Measurements from ENCODE around the gene HLA-DQA1.
"Not testable (repeated sequence)": the region's sequence is repeated elsewhere in the genome, so short reads cannot be mapped to it uniquely, and the experiment has no call there.

Gene HLA-DQA1

GRCh38 chr6:32657329-32657728 lies 20.1 kb downstream of the HLA-DQA1 start:
- H3K27me3 ChIP-seq (ENCODE audit: insufficient read depth, low read length); H3K4me3 ChIP-seq (ENCODE audit: low read length); H3K9me3 ChIP-seq (ENCODE audit: low read length); H3K36me3 ChIP-seq (ENCODE audit: insufficient read depth, low read length); H2AFZ ChIP-seq (ENCODE audit: low read depth, low read length); H3K4me1 ChIP-seq (ENCODE audit: insufficient read depth, low read length): not testable (repeated sequence)

DNA sequence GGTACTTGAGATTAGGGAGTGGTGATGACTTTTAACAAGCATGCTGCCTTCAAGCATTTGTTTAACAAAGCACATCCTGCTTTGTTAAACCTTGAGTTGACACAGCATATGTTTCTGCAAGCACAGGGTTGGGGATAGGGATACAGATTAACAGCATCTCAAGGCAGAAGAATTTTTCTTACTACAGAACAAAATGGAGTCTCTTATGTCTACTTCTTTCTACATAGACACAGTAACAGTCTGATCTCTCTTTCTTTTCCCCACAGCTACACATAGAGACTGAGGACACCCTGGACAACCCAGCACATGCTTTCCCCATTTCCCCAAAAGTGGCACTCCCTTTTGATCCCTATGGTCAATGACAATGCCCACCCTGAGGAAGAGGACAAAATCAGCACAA lies 20.6 kb downstream of the HLA-DQA1 start:
- not testable (repeated sequence) for H3K9me3 ChIP-seq (ENCODE audit: low read length); H3K4me3 ChIP-seq (ENCODE audit: low read length); H3K36me3 ChIP-seq (ENCODE audit: insufficient read depth, low read length)

DNA sequence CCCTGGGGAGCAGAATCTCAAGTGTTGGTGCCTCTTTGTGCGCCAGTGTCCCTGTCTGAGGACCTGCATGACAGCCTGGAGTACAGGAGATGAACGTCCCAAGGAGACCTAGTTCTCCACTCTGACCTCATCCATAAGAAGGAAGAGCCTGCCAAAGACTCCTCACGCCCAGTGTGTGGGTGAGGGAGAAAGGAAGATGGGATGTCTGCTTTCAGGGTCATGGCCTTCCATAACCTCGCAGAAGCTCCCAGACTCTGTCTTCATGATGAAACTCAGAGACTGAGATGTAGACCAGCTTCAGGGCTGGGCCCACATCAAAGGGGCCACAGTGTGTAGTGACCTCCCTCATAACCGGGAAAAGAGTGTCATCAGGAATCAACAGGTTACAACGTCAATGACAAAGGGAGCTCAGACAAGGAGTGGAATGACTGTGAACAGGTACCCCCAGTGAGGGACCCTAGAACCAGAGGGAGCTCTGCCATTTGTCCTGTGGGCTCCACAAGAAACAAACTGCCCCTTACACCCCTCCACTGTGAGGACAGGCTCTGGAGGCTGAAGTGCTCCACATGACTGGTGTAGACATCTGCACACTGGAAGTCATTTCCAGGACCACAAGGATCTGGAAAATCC lies 21.2 kb downstream of the HLA-DQA1 start:
- Histone ChIP-seq H2AFZ (ENCODE audit: low read depth, low read length) (no peak overlapping the region), H3K27me3 (ENCODE audit: insufficient read depth, low read length) (peaks cover 6% of the 10 kb centered on the region), H3K4me1 (ENCODE audit: insufficient read depth, low read length) (no peaks in the 10 kb centered on the region)

More for the DNA sequence above, 20.6 kb downstream of the HLA-DQA1 start:
- not testable (repeated sequence) for H3K4me1 ChIP-seq (ENCODE audit: insufficient read depth, low read length); H2AFZ ChIP-seq (ENCODE audit: low read depth, low read length); H3K27me3 ChIP-seq (ENCODE audit: insufficient read depth, low read length)

GRCh38 chr6:32659856-32660595 lies 22.8 kb downstream of the HLA-DQA1 start:
- H3K36me3 ChIP-seq (ENCODE audit: insufficient read depth, low read length): no peaks in the 10 kb centered on the region
- no peaks in the 10 kb centered on the region for H3K9me3 ChIP-seq (ENCODE audit: low read length)
- no peaks in the 10 kb centered on the region for H3K4me1 ChIP-seq (ENCODE audit: insufficient read depth, low read length)
- H3K4me3 ChIP-seq (ENCODE audit: low read length): no peak overlapping the region
- no peak overlapping the region for H2AFZ ChIP-seq (ENCODE audit: low read depth, low read length)
- H3K27me3 ChIP-seq (ENCODE audit: insufficient read depth, low read length): peaks cover 18% of the 10 kb centered on the region

More for the DNA sequence above, 21.2 kb downstream of the HLA-DQA1 start:
- Histone ChIP-seq H3K9me3 (ENCODE audit: low read length) (no peaks in the 10 kb centered on the region), H3K4me3 (ENCODE audit: low read length) (no peak overlapping the region), H3K36me3 (ENCODE audit: insufficient read depth, low read length) (no peaks in the 10 kb centered on the region)

GRCh38 chr6:32662099-32662498 lies 24.9 kb downstream of the HLA-DQA1 start:
- Histone ChIP-seq H2AFZ (ENCODE audit: low read depth, low read length) (no peak overlapping the region), H3K27me3 (ENCODE audit: insufficient read depth, low read length) (peaks cover 35% of the 10 kb centered on the region), H3K4me1 (ENCODE audit: insufficient read depth, low read length) (no peaks in the 10 kb centered on the region), H3K9me3 (ENCODE audit: low read length) (no peaks in the 10 kb centered on the region), H3K36me3 (ENCODE audit: insufficient read depth, low read length) (no peaks in the 10 kb centered on the region), H3K4me3 (ENCODE audit: low read length) (no peak overlapping the region)

GRCh38 chr6:32662836-32663235 lies 25.6 kb downstream of the HLA-DQA1 start:
- Histone ChIP-seq H3K4me3 (ENCODE audit: low read length) (no peak overlapping the region), H3K27me3 (ENCODE audit: insufficient read depth, low read length) (peaks cover 38% of the 10 kb centered on the region), H2AFZ (ENCODE audit: low read depth, low read length) (no peak overlapping the region), H3K36me3 (ENCODE audit: insufficient read depth, low read length) (no peaks in the 10 kb centered on the region), H3K4me1 (ENCODE audit: insufficient read depth, low read length) (no peaks in the 10 kb centered on the region), H3K9me3 (ENCODE audit: low read length) (no peaks in the 10 kb centered on the region)

DNA sequence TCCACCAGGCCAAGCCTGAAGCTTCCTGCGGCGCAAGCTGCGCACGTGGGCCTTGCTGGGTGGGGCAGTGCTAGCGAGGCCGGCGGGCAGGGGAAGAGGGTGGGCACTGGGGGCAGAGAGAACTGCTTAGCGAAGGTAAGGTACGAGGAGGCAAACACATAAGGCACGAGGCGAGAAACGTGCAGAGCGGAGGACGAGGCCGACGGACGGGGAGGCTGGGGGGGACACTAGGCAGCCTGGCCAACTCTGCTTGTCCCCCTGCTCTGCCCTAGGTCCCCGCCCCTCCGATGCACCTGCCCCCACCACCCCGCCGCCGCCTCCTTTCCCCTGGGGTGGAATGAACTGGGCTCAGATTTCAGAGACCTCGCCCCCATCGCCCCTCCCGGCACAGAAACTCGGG lies 27.1 kb downstream of the HLA-DQA1 start:
- Histone ChIP-seq H3K36me3 (ENCODE audit: insufficient read depth, low read length) (no peaks in the 10 kb centered on the region), H2AFZ (ENCODE audit: low read depth, low read length) (no peak overlapping the region), H3K4me3 (ENCODE audit: low read length) (no peak overlapping the region), H3K9me3 (ENCODE audit: low read length) (no peaks in the 10 kb centered on the region), H3K4me1 (ENCODE audit: insufficient read depth, low read length) (no peaks in the 10 kb centered on the region), H3K27me3 (ENCODE audit: insufficient read depth, low read length) (peaks cover 43% of the 10 kb centered on the region)

DNA sequence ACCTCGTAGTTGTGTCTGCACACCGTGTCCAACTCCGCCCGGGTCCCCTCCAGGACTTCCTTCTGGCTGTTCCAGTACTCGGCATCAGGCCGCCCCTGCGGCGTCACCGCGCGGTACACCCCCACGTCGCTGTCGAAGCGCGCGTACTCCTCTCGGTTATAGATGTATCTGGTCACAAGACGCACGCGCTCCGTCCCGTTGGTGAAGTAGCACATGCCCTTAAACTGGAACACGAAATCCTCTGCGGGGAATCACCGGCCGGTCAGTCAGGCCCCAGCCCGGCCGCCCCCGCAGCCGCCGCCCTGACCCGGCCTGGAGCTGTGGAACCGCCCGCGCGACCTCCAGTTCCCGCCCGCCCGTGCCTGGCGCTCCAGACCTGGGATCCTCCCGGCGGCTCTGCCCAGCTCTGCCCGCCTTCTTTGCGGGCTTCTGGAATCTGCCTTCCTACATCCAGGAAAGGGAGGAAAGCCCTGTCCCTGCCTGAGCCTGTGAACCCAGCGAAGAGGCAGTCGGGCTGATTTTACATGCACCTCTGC lies 27.7 kb downstream of the HLA-DQA1 start:
- Histone ChIP-seq H3K27me3 (ENCODE audit: insufficient read depth, low read length) (peaks cover 43% of the 10 kb centered on the region), H3K4me3 (ENCODE audit: low read length) (no peak overlapping the region), H3K9me3 (ENCODE audit: low read length) (no peaks in the 10 kb centered on the region), H2AFZ (ENCODE audit: low read depth, low read length) (no peak overlapping the region), H3K4me1 (ENCODE audit: insufficient read depth, low read length) (no peaks in the 10 kb centered on the region), H3K36me3 (ENCODE audit: insufficient read depth, low read length) (no peaks in the 10 kb centered on the region)

GRCh38 chr6:32665661-32666060 lies 28.5 kb downstream of the HLA-DQA1 start:
- Histone ChIP-seq H3K36me3 (ENCODE audit: insufficient read depth, low read length) (no peaks in the 10 kb centered on the region), H3K4me1 (ENCODE audit: insufficient read depth, low read length) (no peaks in the 10 kb centered on the region), H3K9me3 (ENCODE audit: low read length) (no peaks in the 10 kb centered on the region), H3K27me3 (ENCODE audit: insufficient read depth, low read length) (peaks cover 43% of the 10 kb centered on the region), H2AFZ (ENCODE audit: low read depth, low read length) (no peak overlapping the region), H3K4me3 (ENCODE audit: low read length) (no peak overlapping the region)

GRCh38 chr6:32666420-32667300 lies 29.5 kb downstream of the HLA-DQA1 start, which contains the start of gene HLA-DQB1:
TSS of gene HLA-DQB1 (minus strand) at chr6:32666657. CDS start at chr6:32666607, 50 bp downstream.
- peaks cover 43% of the 10 kb centered on the region for H3K27me3 ChIP-seq (ENCODE audit: insufficient read depth, low read length)
- H2AFZ ChIP-seq (ENCODE audit: low read depth, low read length): no peak within 1 kb of the TSS
- no peak within 1 kb of the TSS for H3K4me3 ChIP-seq (ENCODE audit: low read length)
- no peaks in the 10 kb centered on the region for H3K36me3 ChIP-seq (ENCODE audit: insufficient read depth, low read length)
- H3K4me1 ChIP-seq (ENCODE audit: insufficient read depth, low read length): no peaks in the 10 kb centered on the region
- no peaks in the 10 kb centered on the region for H3K9me3 ChIP-seq (ENCODE audit: low read length)

DNA sequence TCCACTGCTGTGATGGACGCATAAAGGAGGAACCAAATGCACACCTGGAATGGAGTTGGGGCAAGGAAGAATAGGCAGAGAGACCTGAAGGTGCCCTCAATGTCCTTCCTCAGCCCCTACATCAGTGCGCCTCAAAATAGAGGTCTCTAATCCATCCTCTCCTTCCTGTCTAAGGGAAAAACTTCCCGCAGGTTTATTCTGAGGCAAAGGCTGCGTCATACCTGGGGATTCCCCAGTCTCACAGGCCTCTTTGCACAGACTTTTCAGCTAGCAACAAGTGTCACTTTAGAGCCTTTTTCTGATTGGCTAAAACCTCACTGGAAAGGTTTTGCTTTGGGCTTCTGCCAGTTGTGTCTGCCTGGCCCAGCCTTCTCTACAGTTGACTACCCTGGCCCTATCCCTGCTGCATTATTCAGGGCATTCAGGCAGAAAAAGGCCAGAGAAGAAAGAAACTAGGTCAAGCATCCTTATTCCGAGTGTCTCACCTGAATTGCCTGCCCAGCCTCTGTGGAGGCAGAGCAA lies 31.1 kb downstream of the HLA-DQA1 start:
- no peak overlapping the region for H2AFZ ChIP-seq (ENCODE audit: low read depth, low read length)
- H3K9me3 ChIP-seq (ENCODE audit: low read length): no peaks in the 10 kb centered on the region
- no peaks in the 10 kb centered on the region for H3K36me3 ChIP-seq (ENCODE audit: insufficient read depth, low read length)
- peaks cover 38% of the 10 kb centered on the region for H3K27me3 ChIP-seq (ENCODE audit: insufficient read depth, low read length)
- no peak overlapping the region for H3K4me3 ChIP-seq (ENCODE audit: low read length)
- H3K4me1 ChIP-seq (ENCODE audit: insufficient read depth, low read length): no peaks in the 10 kb centered on the region

GRCh38 chr6:32669240-32669639 lies 32.0 kb downstream of the HLA-DQA1 start:
- no peaks in the 10 kb centered on the region for H3K9me3 ChIP-seq (ENCODE audit: low read length)
- no peaks in the 10 kb centered on the region for H3K36me3 ChIP-seq (ENCODE audit: insufficient read depth, low read length)
- no peak overlapping the region for H3K4me3 ChIP-seq (ENCODE audit: low read length)
- peaks cover 31% of the 10 kb centered on the region for H3K27me3 ChIP-seq (ENCODE audit: insufficient read depth, low read length)
- no peaks in the 10 kb centered on the region for H3K4me1 ChIP-seq (ENCODE audit: insufficient read depth, low read length)
- no peak overlapping the region for H2AFZ ChIP-seq (ENCODE audit: low read depth, low read length)

All from neuron (in vitro differentiated cells).